K562 (cell line): ENCODE results near the gene JAKMIP2. TPM values are rescaled to one million over a fixed set of nuclear protein-coding genes. Genes with fewer than 3 reads are reported as not detected.

ENCODE experiments used
- ATAC-seq: fragments of 200-7000 bp; cut with Tn5 transposase; 3 replicates; pipeline ENCODE4 v1.9.1; 2020; ENCODE audit warnings: moderate library complexity
- BruUV-seq: library from RNA; stranded (reverse); fragments of 400-500 nt; replicated peaks from 2 replicates; lab custom pipeline; 2021; lab: Mats Ljungman, UMichigan
- CTCF ChIA-PET: fragments of 300-600 bp; formaldehyde crosslinking; extraction: SDS; loops from one replicate; lab custom pipeline; 2021; ENCODE audit warnings: low intra/inter-chr PET ratio; lab: Yijun Ruan, JAX
- POLR2A ChIA-PET: fragments of 300-600, 350-650 bp; sonication (Branson Sonifier 250); formaldehyde crosslinking; extraction: SDS; loops from one replicate; lab custom pipeline; 2021; ENCODE audit warnings: antibody characterized with exemption, inconsistent platforms; lab: Yijun Ruan, JAX
- DNase-seq, 4 experiments: peaks; one replicate each; pipeline versions ENCODE4 v3.0.0 to v3.0.0-alpha.2; 2011 to 2018; ENCODE audit warnings: low spot score in 3 of 4, mixed read lengths in 3 of 4; ENCODE audit errors: extremely low read depth in 1 of 4
- FAIRE-seq: peaks from 2 replicates; lab custom pipeline; 2011; peaks lifted over from hg19 to GRCh38; lab: Jason Lieb, UNC
- H2AFZ ChIP-seq: 2 replicates; pipeline ENCODE4 v1.6.0; 2011; ENCODE audit warnings: low read depth, low read length, control low read depth, inconsistent platforms
- H3K27ac ChIP-seq: fragments of 200-600 bp; 3 replicates; pipeline ENCODE4 v1.8.0; 2011; ENCODE audit warnings: low read depth, mild to moderate bottlenecking, control low read depth, inconsistent platforms, low read length, moderate library complexity, mixed read lengths; ENCODE audit errors: extremely low read depth
- H3K27me3 ChIP-seq, 2 experiments: fragments of 300-600 bp in 1 of 2; 2 replicates in 1 of 2; 3 replicates in 1 of 2; pipeline versions ENCODE4 v1.6.0 to v1.8.0; 2011; ENCODE audit warnings: inconsistent platforms in 2 of 2, low read length in 2 of 2, mild to moderate bottlenecking in 1 of 2, mixed read lengths in 1 of 2, moderate library complexity in 1 of 2; ENCODE audit not compliant: control insufficient read depth in 2 of 2, insufficient read depth in 2 of 2
- H3K36me3 ChIP-seq: fragments of 300-600 bp; 3 replicates; pipeline ENCODE4 v1.8.0; 2011; ENCODE audit warnings: mild to moderate bottlenecking, low read length, inconsistent platforms; ENCODE audit not compliant: control insufficient read depth, insufficient read depth
- H3K4me1 ChIP-seq, 2 experiments: fragments of 200-600 bp in 1 of 2; replicated peaks in 1 of 2; 2 replicates in 1 of 2; 3 replicates in 1 of 2; pipeline versions ENCODE4 v1.5.1 to v1.8.0; 2011; ENCODE audit warnings: inconsistent platforms in 2 of 2, low read length in 2 of 2, mild to moderate bottlenecking in 1 of 2, mixed read lengths in 1 of 2, moderate library complexity in 1 of 2; ENCODE audit not compliant: control insufficient read depth in 2 of 2, insufficient read depth in 2 of 2
- H3K4me2 ChIP-seq: 2 replicates; pipeline ENCODE4 v1.6.1; 2011; ENCODE audit warnings: low read length, control low read depth, inconsistent platforms, mixed read lengths; ENCODE audit not compliant: insufficient read depth
- H3K4me3 ChIP-seq: fragments of 200-600 bp; sonication (generic), shearing (Covaris generic); 2 replicates; pipeline ENCODE4 v1.5.1; 2016; ENCODE audit warnings: control low read depth, inconsistent platforms
- H3K79me2 ChIP-seq: fragments of 200-600 bp; 3 replicates; pipeline ENCODE4 v1.8.0; 2011; ENCODE audit warnings: low read length, inconsistent platforms; ENCODE audit not compliant: control insufficient read depth, insufficient read depth
- H3K9ac ChIP-seq, 2 experiments: 2 replicates each; pipeline versions ENCODE4 v1.6.0 to v1.6.1; 2011; ENCODE audit warnings: low read depth in 2 of 2, low read length in 2 of 2, control low read depth in 1 of 2, inconsistent platforms in 1 of 2, mild to moderate bottlenecking in 1 of 2, mixed read lengths in 1 of 2; ENCODE audit not compliant: insufficient read depth in 1 of 2
- H3K9me1 ChIP-seq: one replicate; pipeline ENCODE4 v1.6.0; 2011; ENCODE audit warnings: inconsistent platforms, mild to moderate bottlenecking, low read length, moderate library complexity; ENCODE audit not compliant: control insufficient read depth, insufficient read depth
- H3K9me3 ChIP-seq: replicated peaks from 2 replicates; pipeline ENCODE4 v1.5.1; 2011; ENCODE audit warnings: low read depth, low read length, inconsistent platforms; ENCODE audit not compliant: control insufficient read depth, insufficient read depth
- H4K20me1 ChIP-seq: replicated peaks from 2 replicates; pipeline ENCODE4 v1.6.1; 2011; ENCODE audit warnings: low read length, inconsistent platforms, mixed read lengths; ENCODE audit not compliant: control insufficient read depth, insufficient read depth
- CTBP1 ChIP-seq: fragments of 450-650 bp; IDR thresholded peaks from 2 replicates; pipeline ENCODE4 v1.6.1; 2016; ENCODE audit warnings: borderline replicate concordance
- DEAF1 ChIP-seq: fragments of 450-650 bp; formaldehyde crosslinking; IDR thresholded peaks from 2 replicates; pipeline ENCODE4 v1.4.0; 2020; ENCODE audit warnings: mild to moderate bottlenecking, moderate library complexity
- E4F1 ChIP-seq: fragments of 250-450 bp; sonication (Bioruptor Pico); IDR thresholded peaks from 2 replicates; pipeline ENCODE4 v1.5.0; 2021; ENCODE audit warnings: mild to moderate bottlenecking, borderline replicate concordance
- GATA2 ChIP-seq: sonication (generic); formaldehyde crosslinking; IDR thresholded peaks from 2 replicates; pipeline ENCODE4 v1.4.0; 2020; ENCODE audit warnings: mild to moderate bottlenecking, missing genetic modification reagents
- PHF8 ChIP-seq: fragments of 200-600 bp; sonication (generic); IDR thresholded peaks from 2 replicates; pipeline ENCODE4 v1.6.1; 2012; ENCODE audit warnings: mixed run types, mild to moderate bottlenecking, inconsistent platforms, low read length, moderate library complexity, borderline replicate concordance
- RBM17 ChIP-seq: fragments of 200-400 bp; formaldehyde crosslinking; IDR thresholded peaks from 2 replicates; pipeline ENCODE4 v1.6.1; 2017; ENCODE audit warnings: low read depth, mild to moderate bottlenecking, low read length, borderline replicate concordance
- TCF7L2 ChIP-seq: fragments of 150-350 bp; IDR thresholded peaks from 2 replicates; pipeline ENCODE4 v1.6.1; 2016; ENCODE audit warnings: low read depth, mild to moderate bottlenecking, low read length, moderate library complexity
- ZFP36 ChIP-seq: fragments of 150-350 bp; IDR thresholded peaks from 2 replicates; pipeline ENCODE4 v1.6.1; 2018; ENCODE audit warnings: low read length, low read depth; ENCODE audit not compliant: partially characterized antibody
- in situ Hi-C: fragments of 300-500 bp; cut with MboI; formaldehyde crosslinking; loops from 4 replicates; pipeline ENCODE4 v1.15.0; 2018; ENCODE audit warnings: inconsistent platforms, mixed read lengths
- intact Hi-C: fragments of 100-400 bp; cut with micrococcal nuclease; formaldehyde crosslinking; loops from 2 replicates; pipeline ENCODE4 v1.14.2; 2022
- polyA plus RNA-seq, 8 experiments: library from polyadenylated mRNA; depleted of rRNA in 4 of 8; stranded (reverse) in 5 of 8; unstranded in 3 of 8; fragments of >200 nt; fragmentation: Nextera tagmentation in 2 of 8; fragmentation: Illumina TruSeq in 1 of 8; extraction: Ambion mirVana in 2 of 8; extraction: Trizol in 1 of 8; gene quantifications; 2 replicates each; pipeline versions ENCODE4 v1.2.1 to v1.2.3, GENCODE V29; 2011 to 2014; ENCODE audit warnings: inconsistent platforms in 1 of 8, missing spikeins in 1 of 8
- total RNA-seq, 7 experiments: library from RNA; depleted of rRNA in 6 of 7; stranded (reverse); fragments of >200 nt in 6 of 7; fragmentation: Illumina TruSeq in 2 of 7; extraction: Trizol in 2 of 7; gene quantifications; 2 replicates each; pipeline versions ENCODE4 v1.2.1 to v1.2.3, GENCODE V29; 2011 to 2021; ENCODE audit warnings: low replicate concordance in 1 of 7

Gene JAKMIP2
- total and polyA plus RNA-seq, 9 of the 15 experiments (the other 6 are each of a cell fraction or from before 2014, with no cell fraction given) = not detected

GRCh38 chr5:147699496-147700088, 82.9 kb downstream of the JAKMIP2 start (continued):
- no peak for TF ChIP-seq GATA2
- no peak for TF ChIP-seq RBM17
- TF ChIP-seq CTBP1 = no peak

GRCh38 chr5:147697380-147697779, 85.1 kb downstream of the JAKMIP2 start:
- Histone ChIP-seq H3K27ac (no peak overlapping the region), H3K4me2 (no peak overlapping the region), H2AFZ (no peak overlapping the region), H4K20me1 (no peaks in the 10 kb centered on the region), H3K36me3 (no peaks in the 10 kb centered on the region), H3K9me3 (no peaks in the 10 kb centered on the region)
- POLR2A ChIA-PET = no interaction called here
- BruUV-seq = no TSS peak
- in situ Hi-C loops = no loop called here
- no peak for ATAC-seq
- TF ChIP-seq DEAF1 (CRISPR knock-in tag) = no peak
- peak; percentile 6 for TF ChIP-seq ZFP36
- TF ChIP-seq E4F1 (CRISPR knock-in tag) = no peak
- no peak for TF ChIP-seq PHF8
- no peak for TF ChIP-seq TCF7L2
- TF ChIP-seq, all 486 proteins: peak for 1
- FAIRE-seq (no peak), DNase-seq (no peak)
- intact Hi-C loops = no loop called here
- Histone ChIP-seq H3K4me3 (no peak overlapping the region), H3K27me3 (no peaks in the 10 kb centered on the region), H3K4me1 (no peaks in the 10 kb centered on the region), H3K79me2 (no peaks in the 10 kb centered on the region), H3K9me1 (no peaks in the 10 kb centered on the region), H3K9ac (no peak overlapping the region)
- CTCF ChIA-PET = no interaction called here
